ENCODE data around the gene SP140.

The SP140 gene

GRCh38 chr2:230225486-230225885 is at the start of gene SP140:
TSS of gene SP140 (plus strand) at chr2:230225736. CDS start at chr2:230225845, 109 bp downstream.
- FAIRE-seq (no peak), DNase-seq (ENCODE audit: insufficient read length, low spot score) (no peak)

- FAIRE-seq, result no peak
- DNase-seq (ENCODE audit: insufficient read length, low spot score), result no peak
These were observed 48.5 kb upstream of the SP140 start for GRCh38 chr2:230176996-230177395.

GRCh38 chr2:230178546-230179485 is 46.7 kb upstream of the SP140 start:
- no peak for FAIRE-seq
- no peak for DNase-seq (ENCODE audit: insufficient read length, low spot score)

GRCh38 chr2:230179907-230180306 is 45.6 kb upstream of the SP140 start:
- FAIRE-seq (no peak), DNase-seq (ENCODE audit: insufficient read length, low spot score) (no peak)

GRCh38 chr2:230181195-230181594 is 44.3 kb upstream of the SP140 start:
- no peak for FAIRE-seq
- no peak for DNase-seq (ENCODE audit: insufficient read length, low spot score)

- no peak for DNase-seq (ENCODE audit: insufficient read length, low spot score)
- FAIRE-seq, result no peak
These were observed 40.6 kb upstream of the SP140 start for GRCh38 chr2:230184727-230185578.

- DNase-seq (ENCODE audit: insufficient read length, low spot score) (no peak), FAIRE-seq (no peak)
These were observed 23.0 kb upstream of the SP140 start for GRCh38 chr2:230202430-230203109.

GRCh38 chr2:230203110-230203676 is 22.3 kb upstream of the SP140 start:
- FAIRE-seq (no peak), DNase-seq (ENCODE audit: insufficient read length, low spot score) (no peak)

- FAIRE-seq (no peak), DNase-seq (ENCODE audit: insufficient read length, low spot score) (no peak)
These were observed 20.5 kb upstream of the SP140 start for GRCh38 chr2:230205034-230205433.

- DNase-seq (ENCODE audit: insufficient read length, low spot score), result no peak
- FAIRE-seq, result no peak
These were observed 19.8 kb upstream of the SP140 start for GRCh38 chr2:230205721-230206120.

GRCh38 chr2:230208576-230208975 is 17.0 kb upstream of the SP140 start:
- FAIRE-seq (no peak), DNase-seq (ENCODE audit: insufficient read length, low spot score) (no peak)

GRCh38 chr2:230209422-230210051 is 16.0 kb upstream of the SP140 start:
- FAIRE-seq (no peak), DNase-seq (ENCODE audit: insufficient read length, low spot score) (no peak)

- FAIRE-seq (no peak), DNase-seq (ENCODE audit: insufficient read length, low spot score) (no peak)
These were observed 9.0 kb upstream of the SP140 start for GRCh38 chr2:230216489-230216888.

- FAIRE-seq, result peak; percentile 36
- DNase-seq (ENCODE audit: insufficient read length, low spot score), result no peak
These were observed 8.1 kb upstream of the SP140 start for GRCh38 chr2:230217424-230217823.

- no peak for DNase-seq (ENCODE audit: insufficient read length, low spot score)
- no peak for FAIRE-seq
These were observed 7.1 kb upstream of the SP140 start for GRCh38 chr2:230218421-230218820.

GRCh38 chr2:230219419-230220331 is 5.9 kb upstream of the SP140 start, which contains the start of gene SP110:
TSS of gene SP110 (minus strand) at chr2:230219984. CDS start at chr2:230216927, 3,057 bp downstream.
- FAIRE-seq (no peak), DNase-seq (ENCODE audit: insufficient read length, low spot score) (peak; percentile 78)

- FAIRE-seq (no peak), DNase-seq (ENCODE audit: insufficient read length, low spot score) (no peak)
These were observed 5.1 kb upstream of the SP140 start for GRCh38 chr2:230220347-230220969.

GRCh38 chr2:230221493-230221892 is 4.0 kb upstream of the SP140 start:
- no peak for DNase-seq (ENCODE audit: insufficient read length, low spot score)
- FAIRE-seq, result no peak

Measured in HTR-8/SVneo (cell line).